CD1c-positive myeloid dendritic cell (primary cell): ENCODE measurements around the gene ZNF107.
A peak's percentile ranks its signal among the peaks of the same experiment; 100 is the strongest.

Experiments used
- DNase-seq: peaks from one replicate; pipeline ENCODE4 v3.0.0-alpha.2; 2016; ENCODE audit errors: extremely low spot score

The ZNF107 gene

GRCh38 chr7:64665980-64666662 is at the start of gene ZNF107:
Gene ZNF107 (plus strand): TSS chr7:64666133. CDS start chr7:64666283, 150 bp downstream.
- peak; percentile 88 for DNase-seq

DNA sequence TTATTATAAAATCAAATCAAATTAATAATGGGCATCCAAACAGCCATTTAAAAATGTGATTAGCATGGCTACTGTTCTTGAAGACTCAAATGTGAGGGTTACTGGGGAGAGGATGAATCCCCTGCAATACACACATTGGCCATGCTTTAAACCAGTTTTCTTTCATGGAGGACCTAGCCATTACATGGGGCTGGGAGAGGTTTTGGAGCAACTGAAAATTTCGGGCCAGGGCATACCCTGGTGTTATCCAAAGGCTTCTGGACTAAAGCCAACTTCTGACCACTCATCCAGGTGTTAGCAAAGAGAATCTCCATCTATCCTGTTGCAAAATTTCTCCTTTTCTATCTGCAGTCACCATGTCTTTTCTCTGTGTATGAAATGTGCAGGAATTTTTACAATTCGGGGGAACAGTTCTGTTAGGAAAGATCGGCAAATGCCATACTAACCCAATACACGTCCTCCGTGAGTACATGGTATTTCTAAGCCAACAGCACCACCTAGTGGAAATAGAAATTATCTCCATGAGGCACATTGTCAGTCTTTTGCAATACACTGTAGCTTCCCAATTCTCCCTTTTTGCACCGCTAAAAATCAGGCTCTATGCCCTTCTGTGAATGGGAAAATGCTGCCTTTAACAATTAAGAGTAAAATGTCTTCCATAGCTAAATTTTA is 47.0 kb upstream of the ZNF107 start:
- DNase-seq, result peak; percentile 67

- no peak for DNase-seq
Measured at GRCh38 chr7:64619705-64620104, 46.2 kb upstream of the ZNF107 start.

GRCh38 chr7:64621656-64622055 is 44.3 kb upstream of the ZNF107 start:
- DNase-seq, result no peak

DNA sequence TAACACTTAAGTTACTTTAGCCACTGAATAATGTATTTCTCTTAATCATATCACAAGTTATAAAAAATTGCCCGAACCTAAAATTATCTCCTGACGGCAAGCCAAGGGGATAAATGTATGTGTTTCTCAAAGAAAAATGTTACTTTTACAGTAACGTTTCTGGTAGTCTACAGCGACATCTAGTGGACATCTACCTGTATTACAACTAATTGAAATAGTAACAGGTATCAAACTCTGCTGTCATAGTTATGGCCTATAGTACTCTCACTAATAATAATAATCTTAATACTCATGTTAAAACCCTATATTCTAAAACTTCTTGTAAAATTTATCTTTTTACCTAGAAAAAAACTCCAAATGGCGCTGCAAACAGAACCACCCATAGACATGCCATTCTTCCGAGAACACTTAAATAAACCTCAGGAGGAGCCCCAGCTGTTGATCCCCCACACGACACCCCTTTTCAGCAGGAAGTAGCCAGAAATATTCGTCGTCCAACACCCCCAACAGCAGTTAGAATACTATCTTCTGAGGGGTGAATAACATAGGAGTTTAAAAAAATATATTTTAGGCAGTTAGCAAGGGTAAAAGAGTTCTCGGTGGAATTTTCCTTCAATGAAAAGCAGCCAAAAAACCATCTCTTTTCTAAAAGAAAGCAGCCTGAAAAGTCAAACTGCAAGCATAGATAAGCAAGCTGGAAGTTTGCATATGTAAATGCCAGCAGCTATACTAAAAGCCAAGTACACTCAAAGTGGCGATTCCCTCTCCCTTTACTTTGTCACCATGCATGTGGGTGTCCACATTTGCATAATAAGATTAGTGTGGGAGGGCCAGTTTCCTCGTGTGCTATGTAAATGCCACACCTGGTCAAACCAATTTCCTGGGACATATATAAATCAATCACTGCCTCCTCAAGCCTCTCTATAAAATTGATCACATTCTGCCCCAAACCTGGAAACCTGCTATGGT is 40.5 kb upstream of the ZNF107 start:
- peak; percentile 52 for DNase-seq

- no peak for DNase-seq
Measured at GRCh38 chr7:64626083-64626469, 39.9 kb upstream of the ZNF107 start.

- no peak for DNase-seq
Measured at GRCh38 chr7:64626557-64626956, 39.4 kb upstream of the ZNF107 start.

DNA sequence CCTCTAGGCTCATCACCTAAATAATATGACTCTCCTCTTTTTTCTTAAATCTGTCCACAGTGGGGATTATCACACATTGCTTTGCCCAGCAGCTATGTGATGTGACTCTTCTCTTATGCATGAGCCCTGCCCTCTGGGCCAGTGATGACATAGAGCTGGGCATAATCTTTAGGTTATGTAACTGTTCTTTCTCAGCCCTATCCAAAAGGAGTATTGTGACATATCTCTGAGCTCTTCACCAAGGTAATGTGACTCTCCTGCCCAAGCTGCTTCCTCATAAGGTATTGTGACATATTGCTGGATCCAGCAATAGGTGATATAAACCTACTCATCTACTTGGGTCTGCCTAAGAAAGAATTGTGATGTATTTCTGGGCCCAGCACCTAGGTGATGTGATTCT is 37.7 kb upstream of the ZNF107 start:
- DNase-seq, result no peak

DNA sequence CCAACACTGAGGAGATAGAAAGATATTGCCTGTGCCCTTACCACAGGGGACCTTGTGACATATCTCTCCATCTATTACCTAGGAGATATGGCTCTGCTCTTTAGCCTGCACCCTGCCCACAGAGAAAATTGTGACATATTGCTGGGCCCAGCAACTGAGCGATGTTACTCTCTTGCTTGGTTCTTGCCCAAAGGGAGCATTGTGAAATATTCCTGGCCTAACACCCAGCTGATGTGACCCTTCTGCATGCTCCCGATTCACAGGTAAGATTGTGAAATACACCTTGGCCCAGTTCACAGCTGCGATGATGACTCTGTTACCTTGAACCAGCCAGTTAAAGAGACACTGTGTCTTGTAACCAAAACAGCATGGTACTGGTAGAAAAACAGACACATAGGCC is 37.2 kb upstream of the ZNF107 start:
- DNase-seq, result no peak

- DNase-seq, result no peak
Measured at GRCh38 chr7:64630496-64630895, 35.4 kb upstream of the ZNF107 start.

- DNase-seq, result no peak
Measured at GRCh38 chr7:64632029-64632428, 33.9 kb upstream of the ZNF107 start.

DNA sequence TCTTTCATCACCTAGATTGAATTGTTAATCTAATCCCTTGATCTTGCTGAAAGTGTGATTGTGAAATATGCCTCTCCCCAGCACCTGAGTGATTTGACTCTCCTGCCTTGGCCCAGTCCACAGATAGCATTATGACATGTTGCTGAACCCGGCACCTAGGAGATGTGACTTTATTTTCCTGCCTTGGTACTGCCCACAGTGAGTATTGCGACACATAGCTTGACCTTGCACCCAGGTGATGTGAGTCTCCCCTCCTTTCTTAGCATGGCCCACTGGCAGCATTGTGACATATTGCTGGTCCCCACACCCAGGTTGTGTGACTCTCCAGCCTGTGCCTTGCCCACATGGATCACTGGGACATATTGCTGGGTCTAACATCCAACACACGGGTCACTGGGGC is 32.5 kb upstream of the ZNF107 start:
- no peak for DNase-seq

DNA sequence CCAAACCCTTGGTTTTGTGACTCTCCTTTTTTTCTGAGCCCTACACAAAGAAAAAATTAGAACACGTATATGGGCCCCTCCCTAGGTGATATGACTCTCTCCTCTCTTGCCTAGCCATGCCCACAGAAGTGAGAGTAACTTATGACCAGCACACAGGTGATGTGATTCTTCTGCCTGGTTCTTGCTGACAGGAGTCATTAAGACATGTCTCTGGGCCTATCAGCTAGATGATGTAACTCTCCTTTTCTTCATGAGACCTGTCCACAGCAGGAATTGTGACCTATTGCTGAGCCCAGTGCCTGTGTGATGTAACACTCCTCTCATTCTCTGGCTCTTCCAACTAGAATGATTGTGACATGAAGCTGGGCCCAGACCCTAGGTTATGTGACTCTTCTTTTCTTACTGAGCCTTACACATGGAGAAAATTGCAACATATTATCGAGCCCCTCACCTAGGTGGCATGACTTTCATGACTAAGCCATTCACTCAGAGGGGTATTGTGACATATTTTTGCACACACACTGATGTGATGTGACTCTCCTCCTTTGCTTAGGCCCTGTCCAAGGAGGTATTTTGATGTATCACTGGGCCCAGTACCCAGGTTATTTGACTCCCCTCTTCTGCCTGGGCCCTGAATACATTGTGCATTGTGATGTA is 31.4 kb upstream of the ZNF107 start:
- no peak for DNase-seq

DNA sequence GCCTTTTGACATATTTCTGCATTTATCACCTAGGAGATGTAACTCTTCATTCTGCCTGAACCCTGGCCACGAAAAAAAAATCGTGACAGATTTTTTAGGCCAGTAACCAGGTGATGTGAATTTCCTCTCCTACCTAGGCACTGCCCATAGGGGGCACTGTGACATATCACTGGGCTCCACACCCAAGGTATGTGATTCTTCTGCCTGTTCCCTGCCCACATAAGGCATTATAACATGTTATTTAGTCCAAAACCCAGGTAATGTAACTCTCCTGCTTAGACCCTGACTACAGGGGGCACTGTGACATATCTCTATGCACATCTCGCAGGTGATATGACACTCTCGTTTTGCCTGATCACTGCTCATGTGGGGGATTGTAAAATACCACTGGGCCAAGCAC is 29.5 kb upstream of the ZNF107 start:
- no peak for DNase-seq

GRCh38 chr7:64637521-64638445 is 28.1 kb upstream of the ZNF107 start:
- DNase-seq, result no peak

GRCh38 chr7:64638822-64639221 is 27.1 kb upstream of the ZNF107 start:
- no peak for DNase-seq

DNA sequence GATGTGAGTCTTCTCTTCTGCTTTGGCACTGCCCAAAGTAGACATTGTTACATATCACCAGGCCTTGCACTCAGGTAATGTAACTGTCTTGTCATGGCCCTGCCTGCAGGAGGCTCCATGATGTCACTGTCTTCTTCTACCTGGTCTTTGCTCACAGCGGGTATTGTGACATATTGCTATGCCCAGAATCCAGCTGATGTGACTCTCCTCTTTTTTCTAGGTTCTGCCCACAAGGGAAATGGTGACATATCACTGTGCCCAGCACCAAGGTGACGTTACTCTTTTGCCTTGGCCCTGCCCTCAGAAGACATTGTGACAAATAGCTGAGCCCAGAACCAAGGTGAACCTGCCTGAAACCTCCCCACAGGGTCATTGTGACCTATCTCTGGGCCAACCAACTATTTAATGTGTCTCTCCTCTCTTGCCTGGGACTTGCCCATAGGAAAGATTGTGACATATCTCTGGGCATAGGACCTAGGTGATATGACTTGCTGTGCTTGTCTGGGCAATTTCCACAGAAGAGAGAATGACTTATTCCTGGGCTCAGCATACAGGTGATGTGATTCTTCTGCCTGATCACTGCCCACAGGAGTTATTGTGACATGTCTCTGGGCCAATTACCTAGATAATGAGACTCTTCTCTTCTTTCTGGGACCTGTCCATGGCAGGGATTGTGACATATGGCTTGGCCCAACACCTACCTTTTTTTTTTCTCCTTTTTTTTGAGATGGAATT is 26.5 kb upstream of the ZNF107 start:
- DNase-seq, result no peak

GRCh38 chr7:64640504-64640903 is 25.4 kb upstream of the ZNF107 start:
- no peak for DNase-seq

DNA sequence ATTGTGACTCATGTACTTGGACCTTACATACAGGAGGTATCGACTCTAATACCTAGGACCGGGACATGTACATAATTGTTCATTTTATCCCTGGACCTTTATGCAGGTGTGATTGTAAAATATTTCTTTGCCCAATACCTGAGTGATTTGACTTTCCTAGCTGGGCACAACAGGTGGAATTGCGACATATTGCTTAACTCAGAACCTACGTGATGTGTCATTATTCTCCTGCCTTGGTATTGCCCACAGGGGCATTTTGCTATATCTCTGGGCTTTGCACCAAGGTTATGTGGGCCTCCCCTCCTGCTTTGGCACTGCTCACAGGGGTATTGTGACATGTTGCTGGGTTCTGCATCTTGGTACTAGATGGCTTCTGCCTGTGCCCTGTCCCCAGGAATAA is 23.9 kb upstream of the ZNF107 start:
- no peak for DNase-seq

GRCh38 chr7:64642875-64643274 is 23.1 kb upstream of the ZNF107 start:
- no peak for DNase-seq
